ENCODE measurements around the gene ESPNL. TPM values are rescaled to one million over a fixed set of nuclear protein-coding genes. Genes with fewer than 3 reads are reported as not detected.

ESPNL gene
- total and polyA plus RNA-seq, 2 of the 4 experiments (the other 2 are of a cell fraction), result 2.0 TPM

DNA sequence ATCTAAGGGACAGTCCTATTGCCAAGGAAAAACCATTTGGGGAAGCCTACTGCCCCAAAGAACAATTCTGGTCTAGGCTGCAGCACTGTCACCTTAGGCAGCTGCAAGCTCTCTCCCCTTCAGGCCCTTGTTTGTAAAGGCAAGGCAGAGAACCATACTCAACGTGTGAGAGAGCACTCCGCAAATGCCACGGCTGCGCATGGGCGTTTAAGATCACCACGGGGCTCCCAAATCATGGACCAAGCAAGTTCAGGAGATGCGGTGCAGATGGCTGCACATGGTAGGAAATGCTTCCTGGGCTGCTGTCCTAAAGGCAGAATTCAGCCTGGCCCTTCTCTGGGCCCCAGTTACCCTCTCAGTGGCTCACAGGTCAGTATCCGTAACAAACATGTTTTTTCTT is 74.2 kb downstream of the ESPNL start:
- peaks cover 24 to 59% of the 10 kb centered on the region in 2 experiments; a peak in 3 of 4 replicates for H3K79me1 ChIP-seq (ENCODE audit: low read depth in 1 of 2, low read length in 2 of 2)
- no peak overlapping the region for H2AK5ac ChIP-seq (ENCODE audit: low read depth, low read length)
- H3K4me1 ChIP-seq (ENCODE audit: control insufficient read depth, insufficient read depth, low read length), result peaks cover 14% of the 10 kb centered on the region
- no peak overlapping the region for H3K14ac ChIP-seq (replicated peaks; ENCODE audit: low read depth, low read length)
- H3K4ac ChIP-seq (ENCODE audit: low read depth, low read length), result no peak overlapping the region
- no peak overlapping the region for H3K18ac ChIP-seq (ENCODE audit: low read depth, low read length)
- in situ Hi-C loops (cut with MboI; ENCODE audit: low sequenced_read_pairs) (no loop called here), dilution Hi-C loops (cut with HindIII; ENCODE audit: low sequenced_read_pairs, unreplicated experiment) (no loop called here), intact Hi-C loops (cut with micrococcal nuclease) (loop anchor here (10.0 kb wide), 1 partner anchor 179 kb away; no protein-coding TSS in a partner anchor)
- no peak overlapping the region for H2AFZ ChIP-seq (replicated peaks; ENCODE audit: low read length, poor library complexity)
- peaks cover 47% of the 10 kb centered on the region for H3K36me3 ChIP-seq (ENCODE audit: control insufficient read depth, insufficient read depth, low read length)
- H3K4me3 ChIP-seq (ENCODE audit: insufficient read depth, low read depth, low read length), result no peak overlapping the region
- H3K9me3 ChIP-seq (ENCODE audit: control insufficient read depth, insufficient read depth, low read length), result no peaks in the 10 kb centered on the region
- no peak overlapping the region for H2BK15ac ChIP-seq (ENCODE audit: low read depth, low read length)
- no peak overlapping the region for H2BK5ac ChIP-seq (ENCODE audit: low read depth, low read length, poor library complexity, severe bottlenecking)
- no peak overlapping the region for H2BK20ac ChIP-seq (ENCODE audit: low read depth, low read length)
- no peak for TF ChIP-seq BHLHE40 (IDR thresholded peaks at IDR 0.05; ENCODE audit: low read depth, low read length)
- no peak for TF ChIP-seq CEBPB (IDR thresholded peaks at IDR 0.05; ENCODE audit: low read depth, low read length)
- TF ChIP-seq MAZ (IDR thresholded peaks at IDR 0.05; ENCODE audit: borderline replicate concordance, low read depth, low read length), result no peak
- no peak for TF ChIP-seq RAD21 (IDR thresholded peaks at IDR 0.05; ENCODE audit: low read length)
- no peak for TF ChIP-seq RCOR1 (IDR thresholded peaks at IDR 0.05; ENCODE audit: insufficient replicate concordance, low read length)
- no peak for TF ChIP-seq SMC3 (IDR thresholded peaks at IDR 0.05; ENCODE audit: low read depth, low read length)
- TF ChIP-seq NFE2L2 (IDR thresholded peaks at IDR 0.05; ENCODE audit: low read depth, low read length), result no peak
- TF ChIP-seq, protein P1, sequence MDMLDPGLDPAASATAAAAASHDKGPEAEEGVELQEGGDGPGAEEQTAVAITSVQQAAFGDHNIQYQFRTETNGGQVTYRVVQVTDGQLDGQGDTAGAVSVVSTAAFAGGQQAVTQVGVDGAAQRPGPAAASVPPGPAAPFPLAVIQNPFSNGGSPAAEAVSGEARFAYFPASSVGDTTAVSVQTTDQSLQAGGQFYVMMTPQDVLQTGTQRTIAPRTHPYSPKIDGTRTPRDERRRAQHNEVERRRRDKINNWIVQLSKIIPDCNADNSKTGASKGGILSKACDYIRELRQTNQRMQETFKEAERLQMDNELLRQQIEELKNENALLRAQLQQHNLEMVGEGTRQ (IDR thresholded peaks at IDR 0.05; ENCODE audit: low read depth, low read length), result no peak
- no peak for TF ChIP-seq MAFK (IDR thresholded peaks at IDR 0.05; ENCODE audit: low read depth, low read length)
- no peak for TF ChIP-seq POLR2A (IDR thresholded peaks at IDR 0.05; ENCODE audit: low read depth, low read length)
- ATAC-seq (ENCODE audit: low read depth), result no peak
- H2AK9ac ChIP-seq (replicated peaks; ENCODE audit: low read depth, low read length, poor library complexity), result no peak overlapping the region
- POLR2A ChIA-PET (ENCODE audit: unreplicated experiment), result no interaction called here
- H3K27ac ChIP-seq (ENCODE audit: insufficient read depth, low read length), result no peak overlapping the region; the same call in 1 of the 2 replicates
- no peak overlapping the region for H4K91ac ChIP-seq (ENCODE audit: insufficient read depth, low read depth, low read length)
- H3K9ac ChIP-seq (ENCODE audit: low read depth, low read length), result no peak overlapping the region
- peaks cover 19% of the 10 kb centered on the region for H3K9me1 ChIP-seq (ENCODE audit: insufficient read depth, low read length)
- no peak overlapping the region for H3K56ac ChIP-seq (ENCODE audit: extremely low read depth, insufficient read depth, low read length)
- no peaks in the 10 kb centered on the region for H3K27me3 ChIP-seq (ENCODE audit: control insufficient read depth, insufficient read depth, low read length)
- DNase-seq, result no peak
- no peak overlapping the region for H3K4me2 ChIP-seq (ENCODE audit: low read depth, low read length)
- no peak overlapping the region for H4K8ac ChIP-seq (ENCODE audit: low read depth in 2 of 2, low read length in 2 of 2)
- BruUV-seq (replicated peaks), result no TSS peak
- no peak overlapping the region for H2BK120ac ChIP-seq (ENCODE audit: low read depth, low read length)
- 99% methylated on average over 8 of the region's 8 CpGs; no CpG with 5 or more reads in 1 of the 2 experiments for WGBS, 2 experiments (ENCODE audit: extremely low coverage in 2 of 2, insufficient read length in 1 of 2)
- CTCF ChIA-PET, result interaction anchor here (0.6 kb wide), 1 partner anchor 11 kb away, joined by 5 read pairs; no protein-coding TSS in a partner anchor
- no peak overlapping the region for H4K5ac ChIP-seq (ENCODE audit: low read depth, low read length)
- H3K23ac ChIP-seq (ENCODE audit: low read depth, low read length), result no peak overlapping the region
- H4K20me1 ChIP-seq (ENCODE audit: insufficient read depth, low read length), result peaks cover 4% of the 10 kb centered on the region

Measured in IMR-90 (cell line).